NK-92 (cell line): Measurements from ENCODE around the gene MAGI1.
"Not testable (repeated sequence)": the region's sequence is repeated elsewhere in the genome, so short reads cannot be mapped to it uniquely, and the experiment has no call there.

Source experiments
- DNase-seq: peaks from one replicate; lab custom pipeline; 2025; ENCODE audit not compliant: unreplicated experiment; lab: John Stamatoyannopoulos, UW

MAGI1 gene

DNA sequence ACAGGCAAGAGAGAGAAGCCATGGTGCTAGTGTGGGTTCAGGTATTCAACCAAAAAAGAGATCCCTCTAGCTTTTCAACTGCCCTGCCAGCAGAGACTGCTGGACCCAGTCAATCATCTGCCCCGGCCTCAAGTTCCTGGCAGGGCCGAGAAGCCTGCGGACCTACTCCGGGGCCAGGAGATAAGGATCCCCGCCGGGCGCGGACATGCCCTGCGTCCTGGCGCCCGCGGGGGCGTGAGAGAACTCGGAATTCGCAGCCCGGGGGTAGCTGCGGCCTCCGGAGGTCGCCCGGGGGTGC lies 821 bp upstream of the MAGI1 start:
- no peak for DNase-seq

GRCh38 chr3:66038384-66038725 lies 363 bp downstream of the MAGI1 start:
- DNase-seq = no peak

- DNase-seq = no peak
Observed at GRCh38 chr3:66037986-66038369, 740 bp downstream of the MAGI1 start.

DNA sequence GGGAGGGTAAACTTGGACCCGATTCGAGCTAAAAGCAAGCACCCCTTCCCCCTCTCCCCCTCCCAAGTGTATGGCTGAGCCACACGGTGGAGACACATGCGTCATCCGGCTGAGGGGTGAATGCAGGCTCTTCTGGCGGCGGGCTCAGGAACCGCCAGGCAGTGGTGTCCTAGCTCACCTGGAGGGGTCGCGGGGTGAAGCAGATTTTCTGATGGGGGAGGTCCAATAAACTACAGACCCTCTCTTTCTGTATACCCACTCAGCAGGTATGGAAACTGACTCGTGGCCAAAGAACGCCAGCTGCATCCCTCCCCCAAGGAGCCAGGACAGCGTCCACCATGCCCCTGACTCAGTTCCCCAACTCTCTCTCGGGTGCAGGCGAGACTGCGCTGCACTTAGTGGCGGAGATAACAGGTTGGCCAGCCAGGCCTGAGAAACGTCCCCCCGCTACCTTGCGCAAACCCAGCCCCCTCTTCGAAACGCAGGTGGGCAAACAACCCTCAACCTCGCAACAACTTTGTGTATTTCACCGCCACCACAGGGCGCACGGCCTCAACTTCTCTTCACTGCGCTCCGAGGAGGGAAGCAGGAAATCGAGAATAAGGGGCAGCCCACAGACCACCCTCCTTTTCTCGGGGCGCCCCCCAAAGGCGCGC lies 1.3 kb downstream of the MAGI1 start:
- DNase-seq = no peak

DNA sequence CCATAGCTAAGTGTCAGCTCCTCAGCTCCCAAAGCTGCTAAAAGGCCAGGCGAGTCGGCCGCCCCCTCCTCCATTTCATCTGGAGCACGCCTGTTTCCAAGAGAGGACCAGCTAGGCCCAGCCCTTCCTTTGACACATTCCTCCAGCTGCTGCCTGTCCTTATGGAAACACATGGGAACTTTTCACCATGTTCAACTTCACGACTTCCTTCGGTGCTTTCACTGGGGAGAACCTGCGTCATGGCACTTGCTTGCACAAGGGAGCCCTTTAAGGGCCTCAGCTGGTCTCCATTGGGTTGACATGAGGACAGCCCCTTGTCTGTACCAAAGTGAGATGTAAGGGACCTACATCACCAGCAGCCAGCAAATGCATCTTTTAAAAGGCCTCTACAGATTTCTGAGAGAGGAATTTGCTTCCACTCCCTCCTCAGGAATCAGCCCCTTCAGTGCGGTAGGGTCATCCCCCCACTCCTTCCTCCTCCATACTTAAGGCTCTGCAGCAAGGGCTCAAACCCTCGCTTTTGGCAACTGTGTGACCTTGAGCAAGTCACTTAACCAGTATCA lies 2.1 kb downstream of the MAGI1 start:
- DNase-seq = no peak

GRCh38 chr3:66035763-66036477 lies 2.8 kb downstream of the MAGI1 start:
- DNase-seq = no peak

DNA sequence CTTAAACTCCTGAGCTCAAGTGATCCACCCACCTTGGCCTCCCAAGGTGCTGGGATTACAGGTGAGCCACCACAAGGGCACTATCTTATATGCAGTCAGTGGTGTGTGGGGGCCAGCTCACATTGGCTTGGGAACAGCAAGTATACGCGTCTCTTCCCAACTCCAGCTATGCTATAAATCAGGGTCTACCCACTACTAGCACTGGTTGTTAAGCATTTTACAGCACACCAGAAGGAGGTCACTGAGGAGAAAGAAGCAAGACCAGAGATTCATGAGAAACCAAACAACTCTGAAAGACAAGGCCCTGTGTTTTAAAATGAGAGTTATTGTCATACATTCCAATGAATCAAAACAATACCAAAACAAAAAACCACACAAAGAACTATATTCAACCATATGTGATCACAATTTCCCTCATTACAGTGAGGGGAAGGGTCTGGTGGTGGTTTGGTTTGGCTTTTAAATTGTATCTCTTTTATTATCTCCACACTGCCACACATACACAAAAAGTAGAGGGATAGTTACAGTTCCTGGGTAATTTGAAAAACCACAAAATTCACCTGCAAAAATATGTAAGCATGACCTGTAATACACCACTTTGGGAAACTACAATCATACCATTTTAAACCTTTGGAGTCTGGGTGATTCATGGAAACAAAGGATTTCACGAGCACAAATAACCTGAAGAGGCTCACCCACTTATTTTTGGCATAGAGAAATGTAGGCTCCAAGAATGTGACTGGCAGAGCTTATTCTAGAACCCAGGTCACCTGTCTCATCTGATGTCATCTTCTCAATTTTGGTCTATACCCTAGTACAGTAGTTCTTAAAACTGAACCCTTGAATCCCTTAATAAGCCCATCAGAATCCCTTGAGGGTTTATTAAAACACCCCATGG lies 5.2 kb downstream of the MAGI1 start:
- DNase-seq = no peak

DNA sequence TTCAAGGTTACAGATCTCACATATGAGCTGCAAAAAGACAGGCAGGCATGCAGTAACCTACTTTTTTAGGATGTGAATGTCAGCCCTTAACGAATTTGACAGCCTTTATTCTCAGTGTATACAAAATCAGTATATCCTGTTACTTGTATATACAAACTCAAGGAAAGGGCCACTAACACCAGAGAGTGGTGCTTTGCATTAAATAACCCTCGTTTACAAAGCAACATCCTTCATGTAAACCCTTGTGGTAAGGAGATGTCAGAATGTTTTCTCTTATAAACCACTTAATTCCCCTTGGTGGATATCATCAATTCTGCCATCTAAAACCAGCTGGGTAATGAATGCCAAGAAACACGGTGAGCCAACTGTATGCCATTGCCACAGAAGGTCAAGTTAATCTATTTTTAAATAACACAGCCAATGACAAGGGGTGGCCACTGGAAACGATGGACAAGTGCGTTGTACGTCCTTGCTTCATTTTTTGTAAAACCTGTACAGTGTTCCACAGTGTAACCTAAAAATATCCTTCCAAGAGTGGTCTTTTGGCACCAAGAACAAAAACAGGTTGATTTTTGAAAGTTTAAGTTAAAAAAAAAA lies 7.5 kb downstream of the MAGI1 start:
- no peak for DNase-seq

DNA sequence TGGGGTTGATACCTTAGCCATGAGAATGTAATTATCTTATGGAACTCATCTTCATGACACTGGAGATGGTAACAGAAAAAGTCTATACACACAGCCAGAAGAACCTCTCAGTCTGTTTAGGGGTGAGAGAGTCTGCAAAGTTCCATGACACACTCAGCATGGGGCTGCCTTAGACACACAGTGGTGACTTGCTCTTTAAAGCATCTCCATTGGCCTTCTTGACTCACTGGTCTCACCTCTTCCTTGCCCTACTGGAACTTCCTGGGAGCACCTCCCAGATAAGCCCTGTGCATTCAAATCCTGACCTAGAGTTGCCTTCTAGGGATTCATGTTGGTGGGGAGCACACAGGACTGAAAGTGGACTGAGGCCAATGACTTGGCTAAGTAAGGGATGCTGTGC lies 9.3 kb downstream of the MAGI1 start:
- DNase-seq = no peak

GRCh38 chr3:66029014-66029413 lies 9.7 kb downstream of the MAGI1 start:
- DNase-seq = no peak

DNA sequence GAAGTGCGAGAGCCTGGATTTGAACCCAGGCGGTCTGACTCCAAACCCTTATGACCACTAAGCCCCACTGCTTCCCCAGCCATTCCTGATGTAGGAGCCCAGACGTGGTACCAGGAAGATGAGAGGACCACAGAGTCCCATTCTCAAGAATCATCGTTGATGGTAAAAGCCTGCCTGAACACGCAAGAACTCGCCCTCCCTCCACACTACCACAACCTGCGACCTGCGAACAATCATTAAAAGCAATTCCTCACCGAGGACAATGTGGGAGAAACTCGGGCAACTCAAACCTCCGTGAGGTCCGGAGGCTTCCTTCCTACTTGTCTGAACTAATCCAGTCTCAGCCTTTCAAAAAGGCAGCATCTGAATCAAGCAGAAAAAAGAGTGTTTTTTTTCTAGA lies 10.3 kb downstream of the MAGI1 start:
- no peak for DNase-seq

DNA sequence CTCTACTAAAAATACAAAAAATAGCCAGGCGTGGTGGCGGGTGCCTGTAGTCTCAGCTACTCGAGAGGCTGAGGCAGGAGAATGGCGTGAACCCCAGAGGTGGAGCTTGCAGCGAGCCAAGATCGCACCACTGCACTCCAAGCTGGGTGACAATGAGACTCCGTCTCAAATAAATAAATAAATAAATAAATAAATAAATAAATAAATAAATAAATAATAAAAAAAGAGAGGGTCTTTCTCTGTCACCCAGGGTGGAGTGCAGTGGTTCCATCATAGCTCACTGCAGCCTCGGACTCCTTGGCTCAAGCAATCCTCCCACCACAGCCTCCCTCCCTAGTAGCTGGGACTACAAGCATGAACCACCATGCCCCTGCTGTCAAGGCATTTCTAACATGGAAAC lies 11.6 kb downstream of the MAGI1 start:
- DNase-seq = not testable (repeated sequence)

DNA sequence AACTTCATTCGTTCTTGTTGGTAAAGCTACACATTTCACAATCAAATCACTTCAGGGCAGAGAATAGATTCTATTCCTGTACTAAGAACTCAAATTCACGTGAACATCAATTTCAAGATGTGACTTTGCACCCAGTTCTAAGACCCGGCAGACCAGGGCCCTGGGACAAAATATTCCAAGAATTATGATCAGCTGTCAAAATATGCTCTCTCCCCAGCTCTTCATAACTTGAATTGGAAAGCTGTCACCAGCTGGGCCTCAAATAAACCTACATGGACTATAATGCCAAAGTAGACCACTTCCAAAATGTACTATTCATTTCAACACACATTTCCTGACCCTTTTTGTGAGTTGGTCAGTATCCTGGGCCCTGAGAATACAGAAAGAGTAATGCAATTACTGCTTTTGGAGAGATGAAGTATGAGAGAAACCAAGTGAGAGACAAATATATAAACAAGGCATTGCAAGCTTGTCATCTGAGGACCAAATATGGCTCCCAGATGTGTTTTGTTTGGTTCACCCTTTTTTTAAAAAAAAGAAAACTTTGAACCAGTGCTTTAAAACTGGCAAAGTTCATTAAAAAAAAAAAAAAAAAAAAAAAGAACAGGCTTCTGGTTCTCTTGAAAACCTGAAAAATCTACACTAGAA lies 14.9 kb downstream of the MAGI1 start:
- DNase-seq = no peak

DNA sequence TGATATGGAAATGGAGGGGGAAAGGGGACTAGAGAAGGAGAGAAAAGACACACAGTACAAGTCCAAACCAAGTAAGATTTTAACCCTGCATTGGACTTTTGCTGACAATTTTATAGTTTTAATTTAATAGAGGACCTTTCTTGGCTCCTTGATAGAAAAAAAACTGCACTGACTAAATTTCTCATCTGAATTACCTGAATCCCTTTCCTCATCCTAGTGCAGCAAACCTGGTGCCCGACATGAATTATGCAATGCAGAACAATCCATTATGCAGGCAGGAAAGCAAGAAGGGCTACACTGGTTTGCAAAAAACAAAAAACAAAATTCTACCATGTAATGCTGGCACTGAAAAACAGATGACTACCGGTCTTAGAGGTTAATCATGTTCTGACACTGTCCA lies 15.5 kb downstream of the MAGI1 start:
- no peak for DNase-seq

DNA sequence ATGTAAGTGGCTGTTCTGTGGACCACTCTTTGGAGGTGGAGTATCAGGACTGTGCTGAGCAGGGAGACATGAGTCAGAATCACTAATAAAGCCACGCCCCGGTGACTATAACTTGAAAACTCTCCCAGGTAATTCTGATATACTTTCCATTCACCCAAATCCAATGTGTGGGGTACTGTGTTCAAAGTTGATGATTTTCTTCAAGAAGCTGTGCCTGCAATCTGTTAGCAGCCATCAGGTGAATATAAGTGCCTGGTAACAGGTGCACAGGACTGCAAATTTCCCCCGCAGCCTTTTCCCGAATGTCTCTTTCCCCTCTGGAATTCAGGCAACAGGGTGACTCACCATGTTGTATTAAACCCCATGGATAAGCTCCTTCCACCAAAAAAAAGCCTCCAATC lies 17.0 kb downstream of the MAGI1 start:
- no peak for DNase-seq

DNA sequence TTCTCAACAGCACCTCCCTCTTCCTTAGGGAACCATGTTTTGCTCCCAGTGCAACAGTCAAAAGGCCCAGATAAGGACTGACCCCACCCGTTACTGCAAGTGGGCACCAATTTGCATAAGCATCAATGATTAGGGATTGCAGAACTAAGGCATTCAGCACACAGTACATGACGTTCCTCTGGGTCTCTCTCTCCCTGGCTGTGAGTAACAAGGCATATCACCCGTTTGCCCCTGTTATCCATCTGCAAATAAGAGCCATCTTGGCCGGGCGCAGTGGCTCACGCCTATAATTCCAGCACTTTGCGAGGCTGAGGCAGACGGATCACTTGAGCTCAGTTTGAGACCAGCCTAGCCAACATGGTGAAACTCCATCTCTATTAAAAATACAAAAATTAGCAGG lies 18.8 kb downstream of the MAGI1 start:
- DNase-seq = no peak

- no peak for DNase-seq
Observed at GRCh38 chr3:66018057-66019033, 20.4 kb downstream of the MAGI1 start.

DNA sequence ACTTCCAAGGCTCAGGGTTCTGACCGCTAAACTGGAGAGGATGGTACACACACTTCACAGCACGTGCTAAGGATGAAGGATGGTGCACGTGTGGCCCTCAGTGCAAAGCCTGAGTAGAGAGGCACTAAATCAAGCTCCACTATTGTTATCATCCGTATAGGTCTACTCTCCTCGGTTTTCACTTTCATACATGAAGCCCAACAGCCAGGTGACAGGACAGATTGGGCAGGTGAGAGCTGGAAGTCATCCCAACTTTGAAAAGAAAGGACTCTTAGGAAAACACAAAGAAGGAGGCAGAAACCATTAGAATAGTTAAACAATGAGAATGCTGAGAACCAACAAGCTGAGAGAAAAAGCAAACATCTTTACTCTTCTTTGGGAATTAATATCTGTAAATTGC lies 21.1 kb downstream of the MAGI1 start:
- no peak for DNase-seq

- no peak for DNase-seq
Observed at GRCh38 chr3:66017084-66017483, 21.6 kb downstream of the MAGI1 start.

DNA sequence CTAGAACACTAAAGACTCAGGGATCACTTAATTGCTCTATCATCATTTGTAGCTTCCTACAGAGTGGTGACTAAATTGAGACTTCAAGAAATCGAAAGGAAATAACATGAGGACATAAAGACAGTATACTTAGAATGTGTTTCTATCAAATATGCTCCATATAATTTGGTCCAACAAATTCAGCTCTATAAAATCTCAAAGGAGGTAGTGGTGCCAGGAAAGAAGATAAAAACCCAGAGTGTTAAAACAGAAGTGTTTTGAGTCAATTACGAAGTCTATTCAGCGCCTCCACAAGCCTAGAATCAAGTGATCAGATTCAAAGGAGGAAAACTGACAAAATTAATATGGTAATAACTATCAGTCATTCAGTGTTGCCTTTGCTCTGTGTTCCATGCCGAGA lies 22.9 kb downstream of the MAGI1 start:
- DNase-seq = no peak
